Right atrium auricular region (tissue), 2 donors: ENCODE results near the gene FARSA. TPM values are rescaled to one million over a fixed set of nuclear protein-coding genes. Genes with fewer than 3 reads are reported as not detected.

Source experiments
- DNase-seq: peaks from one replicate; pipeline ENCODE4 v3.0.0-alpha.2; 2019; ENCODE audit warnings: low spot score
- H3K27ac ChIP-seq, 2 donors: fragments of 200-600 bp; sonication (generic); 1 replicate in 1 of 2; 2 replicates in 1 of 2; pipeline ENCODE4 v1.5.1; 2016 to 2019
- H3K27me3 ChIP-seq, 2 donors: fragments of 200-600 bp; sonication (generic); one replicate each; pipeline versions ENCODE4 v1.5.1 to v1.6.0; 2017 to 2019
- H3K36me3 ChIP-seq: fragments of 200-600 bp; sonication (generic); one replicate; pipeline ENCODE4 v1.5.1; 2016
- H3K4me1 ChIP-seq, 2 donors: fragments of 200-600 bp; sonication (generic); one replicate each; pipeline versions ENCODE4 v1.5.1 to v1.6.0; 2017 to 2019
- H3K4me3 ChIP-seq, 2 donors: fragments of 200-600 bp; sonication (generic); 1 replicate in 1 of 2; 2 replicates in 1 of 2; pipeline ENCODE4 v1.5.1; 2017 to 2019; ENCODE audit warnings: mild to moderate bottlenecking in 1 of 2, moderate library complexity in 1 of 2
- H3K9me3 ChIP-seq, 2 donors: fragments of 200-600 bp; sonication (generic); one replicate each; pipeline ENCODE4 v1.5.1; 2019
- CTCF ChIP-seq, 2 donors: fragments of 200-600 bp; sonication (generic); IDR thresholded peaks; one replicate each; pipeline ENCODE4 v1.5.1; 2019; ENCODE audit warnings: antibody characterized with exemption in 2 of 2
- total RNA-seq, 2 donors: library from RNA; depleted of rRNA; stranded (reverse); fragments of >200 nt; gene quantifications; one replicate each; pipeline ENCODE4 v1.1.0, GENCODE V29; 2016

FARSA gene
- total RNA-seq, 2 donors from 2014 or later = 36.4 TPM

- Histone ChIP-seq H3K27ac (no peak overlapping the region), H3K4me1 (peaks cover 0 to 12% of the 10 kb centered on the region in 2 donors), H3K36me3 (no peaks in the 10 kb centered on the region), H3K9me3 (no peaks in the 10 kb centered on the region), H3K4me3 (no peak overlapping the region), H3K27me3 (no peaks in the 10 kb centered on the region)
- no peak for TF ChIP-seq CTCF (IDR thresholded peaks at IDR 0.05)
- DNase-seq = no peak
Measured at GRCh38 chr19:12974301-12975220, 41.0 kb upstream of the FARSA start.

GRCh38 chr19:12973236-12973635, 39.7 kb upstream of the FARSA start:
- Histone ChIP-seq H3K27me3 (no peaks in the 10 kb centered on the region), H3K27ac (no peak overlapping the region), H3K4me1 (peaks cover 0 to 12% of the 10 kb centered on the region in 2 donors), H3K9me3 (no peaks in the 10 kb centered on the region), H3K36me3 (no peaks in the 10 kb centered on the region), H3K4me3 (no peak overlapping the region)
- no peak for TF ChIP-seq CTCF (IDR thresholded peaks at IDR 0.05)
- no peak for DNase-seq

- no peak overlapping the region for H3K4me3 ChIP-seq
- H3K36me3 ChIP-seq = no peaks in the 10 kb centered on the region
Measured at GRCh38 chr19:12970070-12970820, 36.7 kb upstream of the FARSA start.

GRCh38 chr19:12969292-12969988, 35.9 kb upstream of the FARSA start, which contains the start of gene DAND5:
TSS of gene DAND5 (plus strand) at chr19:12969576. CDS start at chr19:12969661, 85 bp downstream.
- H3K4me1 ChIP-seq = peaks cover 0 to 10% of the 10 kb centered on the region in 2 donors
- no peak for TF ChIP-seq CTCF (IDR thresholded peaks at IDR 0.05)
- H3K9me3 ChIP-seq = no peaks in the 10 kb centered on the region
- H3K36me3 ChIP-seq = no peaks in the 10 kb centered on the region
- H3K27ac ChIP-seq = peak within 1 kb of the TSS; percentile 78 to 84
- H3K4me3 ChIP-seq = no peak within 1 kb of the TSS
- no peaks in the 10 kb centered on the region for H3K27me3 ChIP-seq
- no peak for DNase-seq

More at GRCh38 chr19:12970070-12970820, 36.7 kb upstream of the FARSA start:
- no peaks in the 10 kb centered on the region for H3K27me3 ChIP-seq
- H3K9me3 ChIP-seq = no peaks in the 10 kb centered on the region
- peaks cover 0 to 13% of the 10 kb centered on the region in 2 donors for H3K4me1 ChIP-seq
- DNase-seq = no peak
- H3K27ac ChIP-seq = peak overlapping the region; percentile 78 to 84
- no peak for TF ChIP-seq CTCF (IDR thresholded peaks at IDR 0.05)

- no peak for TF ChIP-seq CTCF (IDR thresholded peaks at IDR 0.05)
- Histone ChIP-seq H3K9me3 (no peaks in the 10 kb centered on the region), H3K27me3 (no peaks in the 10 kb centered on the region), H3K4me1 (peaks cover 0 to 10% of the 10 kb centered on the region in 2 donors), H3K36me3 (no peaks in the 10 kb centered on the region), H3K27ac (no peak overlapping the region), H3K4me3 (no peak overlapping the region)
- no peak for DNase-seq
Measured at GRCh38 chr19:12967907-12968306, 34.4 kb upstream of the FARSA start.
